ENCODE results near the gene TLE1.

TLE1 gene

DNA sequence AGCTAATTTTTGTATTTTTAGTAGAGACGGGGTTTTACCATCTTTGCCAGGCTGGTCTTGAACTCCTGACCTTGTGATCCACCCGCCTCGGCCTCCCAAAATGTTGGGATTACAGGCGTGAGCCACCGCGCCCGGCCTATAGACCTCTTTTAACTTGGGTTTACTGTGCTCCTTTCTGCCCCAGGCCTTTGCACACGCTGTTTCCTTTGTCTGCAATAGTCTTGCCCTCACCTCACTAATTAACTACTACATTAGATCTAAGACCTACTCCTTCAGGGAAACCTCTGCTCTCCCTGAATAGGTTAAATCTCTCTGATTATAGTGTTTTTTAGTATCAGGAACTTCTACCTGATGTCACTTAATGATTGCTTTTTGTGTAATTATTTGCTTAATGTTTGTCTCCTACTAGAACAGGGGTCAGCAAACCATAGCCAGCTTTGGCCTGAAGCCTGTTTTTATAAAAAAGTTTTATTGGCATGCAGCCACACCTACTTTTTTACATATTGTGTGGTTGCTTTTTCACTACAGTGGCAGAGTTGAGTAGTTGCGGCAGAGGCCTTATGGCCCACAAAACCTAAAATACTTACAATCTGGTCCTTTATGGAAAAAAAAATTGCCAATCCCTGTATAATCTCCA lies 31.2 kb upstream of the TLE1 start:
- H3K27me3 ChIP-seq (ENCODE audit: insufficient read depth, low read depth, severe bottlenecking) = no peaks in the 10 kb centered on the region
- peak overlapping the region; percentile 88 for H3K27ac ChIP-seq
- no peaks in the 10 kb centered on the region for H3K36me3 ChIP-seq
- no peak overlapping the region for H3K4me3 ChIP-seq (ENCODE audit: low read depth, low read length)
- TF ChIP-seq CTCF (IDR thresholded peaks at IDR 0.05; ENCODE audit: low read depth, low read length) = no peak
- H3K9me3 ChIP-seq (ENCODE audit: severe bottlenecking) = peaks cover 3% of the 10 kb centered on the region
- no peak for DNase-seq

- Histone ChIP-seq H3K27me3 (ENCODE audit: insufficient read depth, low read depth, severe bottlenecking) (no peaks in the 10 kb centered on the region), H3K36me3 (no peaks in the 10 kb centered on the region), H3K9me3 (ENCODE audit: severe bottlenecking) (peaks cover 3% of the 10 kb centered on the region), H3K4me3 (ENCODE audit: low read depth, low read length) (0 out of 2 replicates have a peak overlapping the region, but pooled peaks have one; percentile 6), H3K27ac (peak overlapping the region; percentile 88)
- TF ChIP-seq CTCF (IDR thresholded peaks at IDR 0.05; ENCODE audit: low read depth, low read length) = no peak
- DNase-seq = peak; percentile 86
Measured at GRCh38 chr9:81719972-81720371, 30.6 kb upstream of the TLE1 start.

- no peak for DNase-seq
- TF ChIP-seq CTCF (IDR thresholded peaks at IDR 0.05; ENCODE audit: low read depth, low read length) = no peak
- H3K36me3 ChIP-seq = no peaks in the 10 kb centered on the region
- no peak overlapping the region for H3K27ac ChIP-seq
- no peak overlapping the region for H3K4me3 ChIP-seq (ENCODE audit: low read depth, low read length)
- no peaks in the 10 kb centered on the region for H3K27me3 ChIP-seq (ENCODE audit: insufficient read depth, low read depth, severe bottlenecking)
- peaks cover 3% of the 10 kb centered on the region for H3K9me3 ChIP-seq (ENCODE audit: severe bottlenecking)
Measured at GRCh38 chr9:81718244-81718643, 28.9 kb upstream of the TLE1 start.

DNA sequence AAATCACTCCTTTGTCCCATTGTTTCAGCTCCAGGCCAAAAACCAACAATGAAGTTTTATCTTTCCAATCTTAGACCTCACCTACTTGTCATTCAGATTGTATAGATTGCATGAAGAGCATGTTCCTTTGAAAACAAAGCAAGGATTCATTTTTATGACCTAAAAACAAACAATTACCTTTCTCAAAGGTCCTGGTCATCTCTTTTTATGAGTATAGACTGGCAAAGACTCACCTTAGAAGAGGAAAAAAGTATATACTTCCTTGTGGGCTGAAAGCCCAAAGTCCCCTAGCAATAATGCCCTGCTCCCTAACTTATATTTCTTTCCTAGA lies 28.4 kb upstream of the TLE1 start:
- Histone ChIP-seq H3K36me3 (no peaks in the 10 kb centered on the region), H3K27me3 (ENCODE audit: insufficient read depth, low read depth, severe bottlenecking) (no peaks in the 10 kb centered on the region), H3K4me3 (ENCODE audit: low read depth, low read length) (no peak overlapping the region), H3K27ac (no peak overlapping the region), H3K9me3 (ENCODE audit: severe bottlenecking) (peaks cover 3% of the 10 kb centered on the region)
- DNase-seq = no peak
- TF ChIP-seq CTCF (IDR thresholded peaks at IDR 0.05; ENCODE audit: low read depth, low read length) = no peak

DNA sequence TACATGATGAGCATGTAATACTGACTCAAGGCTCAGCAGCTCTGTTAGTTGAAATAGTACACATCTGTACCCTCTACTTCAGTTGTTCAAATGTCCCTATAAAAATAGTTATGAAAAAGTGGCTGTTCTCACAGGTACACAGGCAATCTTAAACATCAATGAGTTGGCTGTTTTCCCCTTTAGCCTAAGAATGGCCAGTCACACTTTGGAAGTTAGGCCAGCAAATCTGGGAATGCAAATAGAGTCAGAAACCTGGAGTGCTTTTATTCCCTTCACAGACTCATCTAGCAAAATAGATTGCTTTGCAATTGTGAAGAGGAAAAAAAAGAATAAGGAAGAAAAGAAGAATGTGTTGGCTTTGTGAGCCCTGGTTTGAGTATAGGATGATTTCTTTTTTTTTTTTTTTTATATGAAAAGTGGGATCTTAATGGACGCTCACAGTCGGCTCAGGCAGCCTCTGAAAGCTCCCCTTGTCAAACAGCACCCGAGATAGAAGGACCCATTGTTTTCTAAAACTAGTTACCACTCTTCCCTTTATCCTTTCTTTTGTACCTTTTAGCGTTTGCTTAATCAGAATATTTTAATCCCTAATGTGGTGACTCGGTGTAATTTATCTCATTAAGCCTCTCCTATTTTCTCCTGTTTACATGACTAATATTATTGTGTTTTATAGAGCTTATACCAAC lies 27.9 kb upstream of the TLE1 start:
- DNase-seq = no peak
- no peak for TF ChIP-seq CTCF (IDR thresholded peaks at IDR 0.05; ENCODE audit: low read depth, low read length)
- H3K4me3 ChIP-seq (ENCODE audit: low read depth, low read length) = no peak overlapping the region
- no peak overlapping the region for H3K27ac ChIP-seq
- no peaks in the 10 kb centered on the region for H3K36me3 ChIP-seq
- H3K27me3 ChIP-seq (ENCODE audit: insufficient read depth, low read depth, severe bottlenecking) = no peaks in the 10 kb centered on the region
- H3K9me3 ChIP-seq (ENCODE audit: severe bottlenecking) = peaks cover 3% of the 10 kb centered on the region

DNA sequence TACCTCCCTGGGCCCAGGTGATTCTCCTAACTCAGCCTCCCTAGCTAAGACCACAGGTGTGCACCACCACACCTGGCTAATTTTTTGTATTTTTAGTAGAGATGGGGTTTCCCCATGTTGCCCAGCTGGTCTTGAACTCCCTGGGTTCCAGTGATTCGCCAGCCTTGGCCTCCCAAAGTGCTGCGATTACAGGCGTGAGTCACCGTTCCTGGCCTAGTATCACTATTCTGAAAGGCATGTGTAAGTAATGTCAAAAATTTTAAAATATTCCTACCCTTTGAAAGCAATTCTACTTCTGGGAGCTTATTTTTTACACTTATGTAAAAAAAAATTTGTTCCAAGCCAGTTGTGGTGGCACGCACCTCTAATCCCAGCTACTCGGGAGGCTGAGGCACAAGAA lies 27.1 kb upstream of the TLE1 start:
- no peaks in the 10 kb centered on the region for H3K27me3 ChIP-seq (ENCODE audit: insufficient read depth, low read depth, severe bottlenecking)
- no peaks in the 10 kb centered on the region for H3K9me3 ChIP-seq (ENCODE audit: severe bottlenecking)
- H3K4me3 ChIP-seq (ENCODE audit: low read depth, low read length) = no peak overlapping the region
- H3K27ac ChIP-seq = no peak overlapping the region
- no peak for DNase-seq
- no peaks in the 10 kb centered on the region for H3K36me3 ChIP-seq
- TF ChIP-seq CTCF (IDR thresholded peaks at IDR 0.05; ENCODE audit: low read depth, low read length) = no peak

Data from WERI-Rb-1 (cell line).